ENCODE measurements around the gene TPTE2. TPM values are rescaled to one million over a fixed set of nuclear protein-coding genes. Genes with fewer than 3 reads are reported as not detected.

The TPTE2 gene
- total and polyA plus RNA-seq, 2 of the 8 experiments (the other 6 are each of a cell fraction or from before 2014, with no cell fraction given) = not detected

- ChIA-PET CTCF (ENCODE audit: partially characterized antibody) (no interaction called here), POLR2A (ENCODE audit: partially characterized antibody) (no interaction called here)
- H3K36me3 ChIP-seq (ENCODE audit: control insufficient read depth in 2 of 4, insufficient read depth in 4 of 4, low read length in 3 of 4) = no peaks in the 10 kb centered on the region
- no peak overlapping the region for H3K56ac ChIP-seq (replicated peaks; ENCODE audit: insufficient read length, low read depth, low read length)
- no peak overlapping the region for H4K91ac ChIP-seq (replicated peaks; ENCODE audit: insufficient read length, low read length)
- no peak for DNase-seq (ENCODE audit: low read depth in 1 of 2, low spot score in 2 of 2)
- no peak overlapping the region for H2AK5ac ChIP-seq (ENCODE audit: low read depth, low read length)
- no peak overlapping the region for H2BK15ac ChIP-seq (ENCODE audit: low read length)
- no peak overlapping the region for H2BK5ac ChIP-seq (ENCODE audit: low read depth, low read length)
- H3K27me3 ChIP-seq (replicated peaks in 1 of 4; ENCODE audit: control insufficient read depth in 3 of 4, extremely low read depth in 1 of 4, insufficient read depth in 3 of 4, low read length in 3 of 4) = no peaks in the 10 kb centered on the region
- TF ChIP-seq CHD1 (IDR thresholded peaks at IDR 0.05; ENCODE audit: low read depth, low read length) (no peak), CEBPB (IDR thresholded peaks at IDR 0.05; ENCODE audit: low read depth, low read length) (no peak), NANOG (IDR thresholded peaks at IDR 0.05; ENCODE audit: insufficient read depth, low read depth, low read length, poor library complexity, severe bottlenecking) (no peak), KDM4A (IDR thresholded peaks at IDR 0.05; ENCODE audit: low read depth, low read length, severe bottlenecking) (no peak), FOSL1 (IDR thresholded peaks at IDR 0.05; ENCODE audit: insufficient read depth, low read depth, low read length) (no peak), YY1 (IDR thresholded peaks at IDR 0.05; ENCODE audit: low read depth, low read length) (no peak), RBBP5 (IDR thresholded peaks at IDR 0.05; ENCODE audit: borderline replicate concordance, low read depth, low read length) (no peak), EGR1 (IDR thresholded peaks at IDR 0.05; ENCODE audit: borderline replicate concordance, low read depth, low read length) (no peak), CTCF (IDR thresholded peaks at IDR 0.05; ENCODE audit: control extremely low read depth in 1 of 3, insufficient read depth in 1 of 3, low read depth in 1 of 3, low read length in 3 of 3) (no peak), BRCA1 (IDR thresholded peaks at IDR 0.05; ENCODE audit: low read depth, low read length) (no peak), CBX8 (IDR thresholded peaks at IDR 0.05; ENCODE audit: borderline replicate concordance, low read depth, low read length) (no peak)
- peaks cover 22 to 56% of the 10 kb centered on the region in 2 experiments for H3K9me3 ChIP-seq (ENCODE audit: insufficient read depth in 2 of 2, low read depth in 1 of 2, low read length in 1 of 2)
- no peak overlapping the region for H3K9ac ChIP-seq (replicated peaks in 1 of 4; ENCODE audit: extremely low read depth in 1 of 4, low read depth in 3 of 4, low read length in 3 of 4)
- H2BK12ac ChIP-seq (ENCODE audit: low read depth, low read length) = no peak overlapping the region
- no peak overlapping the region for H3K18ac ChIP-seq (ENCODE audit: extremely low read depth, low read length)
- H3K27ac ChIP-seq (ENCODE audit: low read depth, low read length) = no peak overlapping the region
- no peaks in the 10 kb centered on the region for H3K4me1 ChIP-seq (replicated peaks in 1 of 4; ENCODE audit: control insufficient read depth in 3 of 4, insufficient read depth in 4 of 4, low read length in 3 of 4)
- no peak overlapping the region for H4K5ac ChIP-seq (ENCODE audit: insufficient read length, low read depth, low read length)
- H3K79me2 ChIP-seq (ENCODE audit: control insufficient read depth in 1 of 2, insufficient read depth in 2 of 2, low read length in 2 of 2) = no peaks in the 10 kb centered on the region
- H2AFZ ChIP-seq (ENCODE audit: low read length) = no peak overlapping the region
- 84% methylated on average over 9 of the region's 9 CpGs; no CpG with 5 or more reads in 1 of the 2 experiments for WGBS, 2 experiments (ENCODE audit: extremely low coverage in 1 of 2, insufficient coverage in 1 of 2, insufficient read length in 1 of 2, insufficient replicate concordance in 2 of 2, low coverage in 1 of 2, low lambda C conversion rate in 2 of 2, missing lambda C conversion rate in 1 of 2)
- no peak overlapping the region for H3K23ac ChIP-seq (ENCODE audit: insufficient read length)
- FAIRE-seq = no peak
- H3K4me2 ChIP-seq (ENCODE audit: insufficient read depth in 1 of 2, low read depth in 2 of 2, low read length in 2 of 2) = no peak overlapping the region
- no peak overlapping the region for H2BK120ac ChIP-seq (replicated peaks; ENCODE audit: low read depth, low read length)
- H3K4me3 ChIP-seq (ENCODE audit: extremely low read depth in 1 of 4, insufficient read depth in 2 of 4, low read depth in 3 of 4, low read length in 4 of 4) = no peak overlapping the region
- H3K79me1 ChIP-seq (ENCODE audit: low read depth, low read length) = no peaks in the 10 kb centered on the region; the same call in 1 of the 2 replicates
- no peak overlapping the region for H3K4ac ChIP-seq (replicated peaks; ENCODE audit: insufficient read length, low read depth, low read length)
- H4K20me1 ChIP-seq (replicated peaks in 1 of 2; ENCODE audit: control insufficient read depth in 1 of 2, insufficient read depth in 2 of 2, low read length in 2 of 2) = no peaks in the 10 kb centered on the region
- no peak overlapping the region for H2BK20ac ChIP-seq (ENCODE audit: low read length)
- no peaks in the 10 kb centered on the region for H3K23me2 ChIP-seq (ENCODE audit: low read depth, low read length)
- H3K14ac ChIP-seq (ENCODE audit: insufficient read length) = no peak overlapping the region
- H4K8ac ChIP-seq (ENCODE audit: extremely low read depth, insufficient read depth, low read length) = no peak overlapping the region
These were observed 11.9 kb upstream of the TPTE2 start for GRCh38 chr13:19573120-19573716.

Measured in H1 (cell line).